ENCODE measurements around the gene FLNA. TPM values are rescaled to one million over a fixed set of nuclear protein-coding genes. Genes with fewer than 3 reads are reported as not detected.
"Not testable (repeated sequence)": the region's sequence is repeated elsewhere in the genome, so short reads cannot be mapped to it uniquely, and the experiment has no call there.

FLNA gene
- polyA plus RNA-seq, 3 donors = 416 to 612 (median 573) TPM

GRCh38 chrX:154401045-154401799 lies 26.8 kb upstream of the FLNA start:
- no peak for DNase-seq

DNA sequence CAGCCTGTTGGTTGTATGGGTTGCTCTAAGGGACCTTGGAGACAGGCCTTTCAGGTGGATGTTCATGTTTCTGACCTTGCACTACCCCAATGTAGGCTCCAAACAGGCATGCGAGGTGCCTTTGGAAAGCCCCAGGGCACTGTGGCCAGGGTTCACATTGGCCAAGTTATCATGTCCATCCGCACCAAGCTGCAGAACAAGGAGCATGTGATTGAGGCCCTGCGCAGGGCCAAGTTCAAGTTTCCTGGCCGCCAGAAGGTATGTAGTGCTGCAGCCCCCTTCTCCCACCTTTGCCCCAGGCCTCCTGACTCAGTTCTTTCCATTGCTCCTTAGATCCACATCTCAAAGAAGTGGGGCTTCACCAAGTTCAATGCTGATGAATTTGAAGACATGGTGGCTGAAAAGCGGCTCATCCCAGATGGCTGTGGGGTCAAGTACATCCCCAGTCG lies 26.0 kb upstream of the FLNA start:
- DNase-seq = not testable (repeated sequence)

- DNase-seq = no peak
Measured at GRCh38 chrX:154399527-154400368, 25.3 kb upstream of the FLNA start.

GRCh38 chrX:154398668-154399526 lies 24.5 kb upstream of the FLNA start:
- DNase-seq = peak; percentile 80

DNA sequence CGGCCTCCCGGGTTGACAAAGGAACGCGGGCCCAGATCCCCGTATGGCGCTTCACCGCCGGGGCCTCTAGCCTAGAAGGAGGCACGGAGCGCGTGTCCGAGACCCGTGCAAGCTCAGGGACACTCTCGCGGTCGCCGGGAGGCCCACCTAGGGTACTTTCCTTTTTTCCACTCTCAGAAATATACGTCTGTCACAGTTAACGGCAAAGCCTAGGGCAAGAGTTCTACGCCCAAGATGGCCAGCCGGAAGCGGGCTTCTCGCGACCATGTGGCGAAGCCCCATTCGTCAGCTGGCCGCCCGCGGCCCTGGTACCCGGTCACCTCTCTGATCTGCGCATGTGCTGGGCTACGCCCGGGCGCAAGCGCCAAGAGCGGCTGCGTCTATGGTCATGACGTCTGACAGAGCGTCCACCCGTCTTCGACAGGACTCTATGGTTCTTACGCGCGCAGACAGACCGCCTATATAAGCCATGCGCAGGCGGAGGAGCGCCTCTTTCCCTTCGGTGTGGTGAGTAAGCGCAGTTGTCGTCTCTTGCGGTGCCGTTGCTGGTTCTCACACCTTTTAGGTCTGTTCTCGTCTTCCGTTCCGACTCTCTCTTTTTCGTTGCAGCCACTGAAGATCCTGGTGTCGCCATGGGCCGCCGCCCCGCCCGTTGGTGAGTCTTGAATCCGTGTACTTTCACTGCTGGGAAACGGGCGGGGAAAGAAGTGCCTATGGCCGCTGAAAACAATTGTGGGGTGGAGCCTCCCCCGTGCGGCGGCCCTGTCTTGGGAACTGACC lies 23.6 kb upstream of the FLNA start, which contains the start of gene RPL10:
Gene RPL10, plus strand, starts transcription at position 490 of the 780 bp plus-strand sequence. Its CDS starts 143 bp downstream, at position 633.
- peak; percentile 93 for DNase-seq

- DNase-seq = no peak
Measured at GRCh38 chrX:154396973-154397887, 22.8 kb upstream of the FLNA start.

DNA sequence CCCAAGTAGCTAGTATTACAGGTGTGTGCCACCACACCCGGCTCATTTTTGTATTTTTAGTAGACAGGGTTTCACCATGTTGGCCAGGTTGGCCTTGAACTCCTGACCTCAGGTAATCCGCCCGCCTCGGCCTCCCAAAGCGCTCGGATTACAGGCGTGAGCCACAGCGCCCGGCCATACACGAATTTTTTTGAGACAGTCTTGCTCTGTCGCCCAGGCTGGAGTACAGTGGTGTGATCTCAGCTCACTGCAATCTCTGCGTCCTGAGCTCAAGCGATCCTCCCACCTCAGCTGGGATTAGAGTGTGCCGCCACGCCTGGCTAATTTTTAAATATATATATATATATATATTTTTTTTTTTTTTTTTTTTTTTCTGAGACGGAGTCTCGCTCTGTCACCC lies 21.9 kb upstream of the FLNA start:
- DNase-seq = not testable (repeated sequence)

DNA sequence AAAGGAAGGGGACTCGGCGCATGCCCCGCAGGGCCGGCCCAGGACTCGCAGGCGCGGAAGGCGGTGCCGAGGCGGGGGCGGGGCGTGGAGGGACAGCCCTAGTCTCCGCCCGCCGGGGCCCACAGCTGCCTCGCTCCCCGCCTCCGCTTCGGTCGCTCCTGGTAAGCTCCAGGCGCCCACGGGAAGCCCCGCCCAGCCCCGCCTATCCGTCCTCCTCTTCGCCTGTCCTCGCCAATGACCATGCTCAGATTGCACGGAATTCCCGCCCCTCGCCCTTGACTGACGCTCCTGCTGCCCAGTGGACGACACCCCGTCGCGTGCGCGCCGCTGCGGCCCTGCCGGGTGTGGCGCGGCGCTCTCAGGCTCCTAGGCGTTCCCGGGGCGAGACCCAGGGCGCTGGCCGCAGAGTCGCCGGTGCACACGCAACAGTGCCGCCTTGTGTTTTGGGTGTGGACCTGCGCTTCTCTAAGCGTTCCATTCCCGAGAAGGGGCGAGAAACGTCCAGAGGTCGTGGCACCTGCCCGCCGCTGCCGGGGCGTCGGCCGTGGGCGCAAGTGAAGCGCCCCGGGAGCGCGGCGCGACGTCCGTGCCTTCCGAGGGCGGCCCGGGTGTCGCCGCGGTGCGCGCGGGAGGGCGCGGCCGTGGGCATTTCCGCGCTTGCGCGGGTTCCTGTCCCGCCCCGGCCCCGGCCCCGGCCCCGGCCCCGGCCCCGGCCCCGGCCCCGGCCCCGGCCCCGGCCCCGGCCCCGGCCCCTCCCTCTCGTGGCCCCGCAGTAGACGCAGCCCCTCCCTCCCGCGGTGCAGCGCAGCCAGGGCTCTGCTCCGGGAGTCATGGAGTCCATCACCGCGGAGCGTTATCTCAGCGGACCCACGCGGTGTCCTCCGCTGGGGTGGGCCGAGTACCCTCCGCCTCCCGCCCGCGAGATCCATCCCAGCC lies 15.6 kb upstream of the FLNA start:
- DNase-seq = not testable (repeated sequence)

DNA sequence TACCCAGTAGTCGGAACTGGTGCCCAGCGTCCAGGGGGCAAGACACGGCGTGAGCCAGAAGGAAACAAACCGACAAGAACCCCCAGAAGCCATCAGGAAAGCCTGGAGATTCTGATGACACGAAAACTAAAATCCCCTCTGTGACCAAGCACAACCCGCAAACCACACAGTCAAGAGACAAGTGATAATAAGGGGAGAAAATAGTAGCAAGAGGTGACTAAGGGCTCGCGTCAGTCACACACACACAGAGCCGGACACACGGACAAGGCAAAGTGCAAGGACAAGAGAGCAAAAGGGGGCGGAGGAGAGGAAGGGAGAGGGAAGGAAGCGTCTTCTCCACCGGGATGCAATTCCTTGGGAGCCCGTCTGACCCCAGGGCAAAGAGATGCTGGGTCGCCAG lies 14.2 kb upstream of the FLNA start:
- DNase-seq = not testable (repeated sequence)

DNA sequence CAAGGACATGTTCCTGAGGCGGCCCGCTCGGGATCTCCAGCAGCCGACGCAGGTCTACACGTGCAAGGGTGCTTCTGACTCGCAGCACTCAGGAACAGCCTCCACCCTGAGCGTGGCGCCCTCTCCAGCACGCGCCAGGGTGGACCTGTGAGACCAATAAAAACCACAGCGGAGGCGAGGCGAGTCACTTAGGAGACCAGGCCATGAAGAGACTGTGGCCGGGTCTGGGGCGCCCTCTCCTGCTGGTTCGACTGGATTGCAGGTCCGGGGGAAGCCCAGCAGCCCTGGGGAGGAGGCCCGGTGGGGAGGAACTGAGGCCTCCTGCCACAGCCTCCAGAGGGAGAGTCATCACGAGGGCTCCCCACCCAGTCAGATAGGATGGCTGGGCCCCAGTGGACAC lies 13.7 kb upstream of the FLNA start:
- not testable (repeated sequence) for DNase-seq

DNA sequence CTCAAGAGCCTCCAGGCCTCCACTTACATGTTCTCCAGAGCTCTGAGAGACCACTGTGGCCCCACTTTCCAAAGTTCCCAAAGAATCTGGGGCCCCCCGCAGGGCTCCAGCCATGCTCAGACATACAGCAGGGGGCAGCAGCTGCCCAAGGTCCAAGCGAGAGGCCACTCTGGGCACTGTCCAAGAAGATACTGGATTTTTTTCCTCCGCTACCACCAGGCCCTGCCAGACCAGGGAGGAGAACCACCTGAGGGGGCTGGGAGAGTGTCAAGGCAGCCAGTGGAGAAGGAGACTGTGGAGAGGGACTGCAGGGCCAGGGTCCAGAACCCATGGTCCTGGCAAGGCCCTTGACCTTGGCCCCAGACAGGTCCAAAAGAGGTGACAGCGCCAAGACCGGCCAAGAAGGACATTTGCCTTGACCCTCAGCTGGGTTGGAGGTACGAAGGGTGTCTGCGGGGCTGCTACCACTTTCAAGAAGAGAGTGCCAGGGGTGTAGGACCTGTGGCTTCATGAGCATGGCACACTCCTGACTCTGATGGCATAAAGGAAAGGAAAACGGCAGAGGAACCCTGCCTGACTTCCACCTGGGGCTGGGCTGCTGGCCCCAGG lies 10.0 kb upstream of the FLNA start:
- DNase-seq = no peak

- no peak for DNase-seq
Measured at GRCh38 chrX:154383359-154384283, 9.2 kb upstream of the FLNA start.

DNA sequence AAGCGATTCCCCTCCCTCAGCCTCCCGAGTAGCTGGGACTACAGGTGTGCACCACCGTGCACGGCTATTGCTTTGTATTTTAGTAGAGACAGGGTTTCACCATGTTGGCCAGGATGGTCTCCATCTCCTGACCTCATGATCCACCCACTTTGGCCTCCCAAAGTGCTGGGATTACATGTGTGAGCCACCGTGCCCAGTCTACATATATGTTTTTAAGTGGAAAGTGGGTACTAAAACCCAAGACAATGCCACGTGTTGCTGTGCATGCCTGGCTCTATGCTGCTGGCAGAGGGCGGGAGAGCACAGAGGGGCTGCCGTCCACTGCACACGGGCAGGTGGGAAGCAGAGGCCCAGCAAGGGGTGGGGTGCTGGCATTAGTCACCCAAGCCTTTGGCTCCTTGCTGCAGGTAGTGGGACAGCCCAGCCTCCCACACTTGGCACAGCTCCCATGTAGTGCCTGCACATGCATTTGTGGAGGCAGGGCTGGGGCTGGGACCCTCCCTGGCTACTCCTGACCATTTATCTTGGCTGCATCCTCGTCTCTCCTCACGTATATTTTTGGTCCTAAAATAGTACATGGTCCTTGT lies 8.1 kb upstream of the FLNA start:
- no peak for DNase-seq

- no peak for DNase-seq
Measured at GRCh38 chrX:154381271-154381670, 6.8 kb upstream of the FLNA start.

DNA sequence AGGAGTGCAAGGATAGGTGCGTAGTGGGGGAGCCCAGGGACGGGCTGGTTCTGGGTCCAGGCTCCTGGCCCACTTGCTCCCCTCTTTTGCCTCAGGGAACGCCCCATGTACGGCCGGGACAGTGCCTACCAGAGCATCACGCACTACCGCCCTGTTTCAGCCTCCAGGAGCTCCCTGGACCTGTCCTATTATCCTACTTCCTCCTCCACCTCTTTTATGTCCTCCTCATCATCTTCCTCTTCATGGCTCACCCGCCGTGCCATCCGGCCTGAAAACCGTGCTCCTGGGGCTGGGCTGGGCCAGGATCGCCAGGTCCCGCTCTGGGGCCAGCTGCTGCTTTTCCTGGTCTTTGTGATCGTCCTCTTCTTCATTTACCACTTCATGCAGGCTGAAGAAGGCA lies 6.4 kb upstream of the FLNA start:
- no peak for DNase-seq

DNA sequence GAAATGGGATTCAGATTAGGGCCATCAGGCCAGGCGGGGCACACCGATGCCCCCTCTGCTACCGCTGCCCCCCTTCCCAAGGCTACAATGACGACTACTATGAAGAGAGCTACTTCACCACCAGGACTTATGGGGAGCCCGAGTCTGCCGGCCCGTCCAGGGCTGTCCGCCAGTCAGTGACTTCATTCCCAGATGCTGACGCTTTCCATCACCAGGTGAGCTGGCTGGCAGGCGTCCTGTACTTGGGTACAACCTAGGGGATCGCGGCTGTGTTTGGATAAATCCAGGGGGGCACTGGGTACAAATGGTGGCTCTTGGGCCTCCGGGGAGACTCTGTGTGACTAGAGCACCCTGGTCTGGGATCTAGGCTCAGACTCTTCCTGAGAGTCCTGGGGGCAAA lies 5.7 kb upstream of the FLNA start:
- DNase-seq = no peak

DNA sequence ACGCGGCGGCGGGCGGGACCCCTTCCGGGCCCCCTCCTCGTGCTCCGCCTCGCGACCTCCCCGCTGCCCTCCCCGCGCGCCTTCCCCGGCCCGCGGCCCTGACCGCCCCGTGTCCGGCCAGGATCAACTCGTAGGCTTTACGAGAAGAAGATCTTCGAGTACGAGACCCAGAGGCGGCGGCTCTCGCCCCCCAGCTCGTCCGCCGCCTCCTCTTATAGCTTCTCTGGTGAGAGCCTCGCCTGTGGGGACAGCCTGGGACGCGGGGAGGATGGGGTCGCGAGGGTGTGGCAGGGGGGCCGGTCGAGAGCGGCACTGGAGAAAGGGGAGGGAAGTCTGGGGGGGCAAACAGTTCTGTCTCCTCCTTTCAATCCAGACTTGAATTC lies 5.1 kb upstream of the FLNA start:
- no peak for DNase-seq
